K562 (cell line): ENCODE measurements around the gene RNF26. TPM values are rescaled to one million over a fixed set of nuclear protein-coding genes. Genes with fewer than 3 reads are reported as not detected.

Experiments
- ATAC-seq: fragments of 200-7000 bp; cut with Tn5 transposase; 3 replicates; pipeline ENCODE4 v1.9.1; 2020; ENCODE audit warnings: moderate library complexity
- BruUV-seq: library from RNA; stranded (reverse); fragments of 400-500 nt; replicated peaks from 2 replicates; lab custom pipeline; 2021; lab: Mats Ljungman, UMichigan
- CTCF ChIA-PET: fragments of 300-600 bp; formaldehyde crosslinking; extraction: SDS; loops from one replicate; lab custom pipeline; 2021; ENCODE audit warnings: low intra/inter-chr PET ratio; lab: Yijun Ruan, JAX
- POLR2A ChIA-PET: fragments of 300-600, 350-650 bp; sonication (Branson Sonifier 250); formaldehyde crosslinking; extraction: SDS; loops from one replicate; lab custom pipeline; 2021; ENCODE audit warnings: antibody characterized with exemption, inconsistent platforms; lab: Yijun Ruan, JAX
- DNase-seq, 4 experiments: peaks; one replicate each; pipeline versions ENCODE4 v3.0.0 to v3.0.0-alpha.2; 2011 to 2018; ENCODE audit warnings: low spot score in 3 of 4, mixed read lengths in 3 of 4; ENCODE audit errors: extremely low read depth in 1 of 4
- FAIRE-seq: peaks from 2 replicates; lab custom pipeline; 2011; peaks lifted over from hg19 to GRCh38; lab: Jason Lieb, UNC
- H2AFZ ChIP-seq: 2 replicates; pipeline ENCODE4 v1.6.0; 2011; ENCODE audit warnings: low read depth, low read length, control low read depth, inconsistent platforms
- H3K27ac ChIP-seq: fragments of 200-600 bp; 3 replicates; pipeline ENCODE4 v1.8.0; 2011; ENCODE audit warnings: low read depth, mild to moderate bottlenecking, control low read depth, inconsistent platforms, low read length, moderate library complexity, mixed read lengths; ENCODE audit errors: extremely low read depth
- H3K27me3 ChIP-seq, 2 experiments: fragments of 300-600 bp in 1 of 2; 2 replicates in 1 of 2; 3 replicates in 1 of 2; pipeline versions ENCODE4 v1.6.0 to v1.8.0; 2011; ENCODE audit warnings: inconsistent platforms in 2 of 2, low read length in 2 of 2, mild to moderate bottlenecking in 1 of 2, mixed read lengths in 1 of 2, moderate library complexity in 1 of 2; ENCODE audit not compliant: control insufficient read depth in 2 of 2, insufficient read depth in 2 of 2
- H3K36me3 ChIP-seq: fragments of 300-600 bp; 3 replicates; pipeline ENCODE4 v1.8.0; 2011; ENCODE audit warnings: mild to moderate bottlenecking, low read length, inconsistent platforms; ENCODE audit not compliant: control insufficient read depth, insufficient read depth
- H3K4me1 ChIP-seq, 2 experiments: fragments of 200-600 bp in 1 of 2; replicated peaks in 1 of 2; 2 replicates in 1 of 2; 3 replicates in 1 of 2; pipeline versions ENCODE4 v1.5.1 to v1.8.0; 2011; ENCODE audit warnings: inconsistent platforms in 2 of 2, low read length in 2 of 2, mild to moderate bottlenecking in 1 of 2, mixed read lengths in 1 of 2, moderate library complexity in 1 of 2; ENCODE audit not compliant: control insufficient read depth in 2 of 2, insufficient read depth in 2 of 2
- H3K4me2 ChIP-seq: 2 replicates; pipeline ENCODE4 v1.6.1; 2011; ENCODE audit warnings: low read length, control low read depth, inconsistent platforms, mixed read lengths; ENCODE audit not compliant: insufficient read depth
- H3K4me3 ChIP-seq: fragments of 200-600 bp; sonication (generic), shearing (Covaris generic); 2 replicates; pipeline ENCODE4 v1.5.1; 2016; ENCODE audit warnings: control low read depth, inconsistent platforms
- H3K79me2 ChIP-seq: fragments of 200-600 bp; 3 replicates; pipeline ENCODE4 v1.8.0; 2011; ENCODE audit warnings: low read length, inconsistent platforms; ENCODE audit not compliant: control insufficient read depth, insufficient read depth
- H3K9ac ChIP-seq, 2 experiments: 2 replicates each; pipeline versions ENCODE4 v1.6.0 to v1.6.1; 2011; ENCODE audit warnings: low read depth in 2 of 2, low read length in 2 of 2, control low read depth in 1 of 2, inconsistent platforms in 1 of 2, mild to moderate bottlenecking in 1 of 2, mixed read lengths in 1 of 2; ENCODE audit not compliant: insufficient read depth in 1 of 2
- H3K9me1 ChIP-seq: one replicate; pipeline ENCODE4 v1.6.0; 2011; ENCODE audit warnings: inconsistent platforms, mild to moderate bottlenecking, low read length, moderate library complexity; ENCODE audit not compliant: control insufficient read depth, insufficient read depth
- H3K9me3 ChIP-seq: replicated peaks from 2 replicates; pipeline ENCODE4 v1.5.1; 2011; ENCODE audit warnings: low read depth, low read length, inconsistent platforms; ENCODE audit not compliant: control insufficient read depth, insufficient read depth
- H4K20me1 ChIP-seq: replicated peaks from 2 replicates; pipeline ENCODE4 v1.6.1; 2011; ENCODE audit warnings: low read length, inconsistent platforms, mixed read lengths; ENCODE audit not compliant: control insufficient read depth, insufficient read depth
- CBX1 ChIP-seq: sonication (generic); IDR thresholded peaks from 2 replicates; pipeline ENCODE4 v1.6.1; 2016; ENCODE audit warnings: antibody characterized with exemption, low read depth, mild to moderate bottlenecking
- FOXK2 ChIP-seq, 2 experiments: fragments of 450-650 bp; IDR thresholded peaks in 1 of 2; conservative IDR thresholded peaks in 1 of 2; 2 replicates each; pipeline ENCODE4 v1.6.1; 2016; ENCODE audit warnings: low read depth in 2 of 2, mild to moderate bottlenecking in 1 of 2
- RB1 ChIP-seq: fragments of 450-650 bp; IDR thresholded peaks from 2 replicates; pipeline ENCODE4 v1.6.1; 2017; ENCODE audit warnings: low read depth, mild to moderate bottlenecking
- SOX6 ChIP-seq: fragments of 450-650 bp; IDR thresholded peaks from 2 replicates; pipeline ENCODE4 v1.6.1; 2014; ENCODE audit warnings: mild to moderate bottlenecking
- WGBS: fragments of 100-300 bp; shearing (Covaris generic); methylation state at CpG from one replicate; pipeline ENCODE4 v1.1.6; 2016; ENCODE audit warnings: low coverage, mixed read lengths; ENCODE audit not compliant: insufficient coverage; ENCODE audit errors: missing lambda C conversion rate; 5-methylcytosine and 5-hydroxymethylcytosine counted together
- in situ Hi-C: fragments of 300-500 bp; cut with MboI; formaldehyde crosslinking; loops from 4 replicates; pipeline ENCODE4 v1.15.0; 2018; ENCODE audit warnings: inconsistent platforms, mixed read lengths
- intact Hi-C: fragments of 100-400 bp; cut with micrococcal nuclease; formaldehyde crosslinking; loops from 2 replicates; pipeline ENCODE4 v1.14.2; 2022
- polyA plus RNA-seq, 8 experiments: library from polyadenylated mRNA; depleted of rRNA in 4 of 8; stranded (reverse) in 5 of 8; unstranded in 3 of 8; fragments of >200 nt; fragmentation: Nextera tagmentation in 2 of 8; fragmentation: Illumina TruSeq in 1 of 8; extraction: Ambion mirVana in 2 of 8; extraction: Trizol in 1 of 8; gene quantifications; 2 replicates each; pipeline versions ENCODE4 v1.2.1 to v1.2.3, GENCODE V29; 2011 to 2014; ENCODE audit warnings: inconsistent platforms in 1 of 8, missing spikeins in 1 of 8
- total RNA-seq, 7 experiments: library from RNA; depleted of rRNA in 6 of 7; stranded (reverse); fragments of >200 nt in 6 of 7; fragmentation: Illumina TruSeq in 2 of 7; extraction: Trizol in 2 of 7; gene quantifications; 2 replicates each; pipeline versions ENCODE4 v1.2.1 to v1.2.3, GENCODE V29; 2011 to 2021; ENCODE audit warnings: low replicate concordance in 1 of 7
- TF ChIP-seq, protein P1 (sequence below): fragments of 450-650 bp; IDR thresholded peaks from 2 replicates; pipeline ENCODE4 v1.6.1; 2014; ENCODE audit warnings: low read depth, mild to moderate bottlenecking, moderate library complexity, borderline replicate concordance
- TF ChIP-seq, protein P2 (sequence below): fragments of 450-650 bp; formaldehyde crosslinking; IDR thresholded peaks from 2 replicates; pipeline ENCODE4 v1.4.0; 2020; ENCODE audit warnings: mild to moderate bottlenecking, moderate library complexity
- TF ChIP-seq, protein P3 (sequence below), 2 experiments: fragments of 450-650 bp; formaldehyde crosslinking in 1 of 2; IDR thresholded peaks; 2 replicates each; pipeline versions ENCODE4 v1.4.0 to v1.6.1; 2014 to 2020; ENCODE audit warnings: mild to moderate bottlenecking in 2 of 2, borderline replicate concordance in 1 of 2, low read depth in 1 of 2

RNF26 gene
- total and polyA plus RNA-seq, 9 of the 15 experiments (the other 6 are each of a cell fraction or from before 2014, with no cell fraction given), result 5.3 to 53.6 (median 12.7) TPM

DNA sequence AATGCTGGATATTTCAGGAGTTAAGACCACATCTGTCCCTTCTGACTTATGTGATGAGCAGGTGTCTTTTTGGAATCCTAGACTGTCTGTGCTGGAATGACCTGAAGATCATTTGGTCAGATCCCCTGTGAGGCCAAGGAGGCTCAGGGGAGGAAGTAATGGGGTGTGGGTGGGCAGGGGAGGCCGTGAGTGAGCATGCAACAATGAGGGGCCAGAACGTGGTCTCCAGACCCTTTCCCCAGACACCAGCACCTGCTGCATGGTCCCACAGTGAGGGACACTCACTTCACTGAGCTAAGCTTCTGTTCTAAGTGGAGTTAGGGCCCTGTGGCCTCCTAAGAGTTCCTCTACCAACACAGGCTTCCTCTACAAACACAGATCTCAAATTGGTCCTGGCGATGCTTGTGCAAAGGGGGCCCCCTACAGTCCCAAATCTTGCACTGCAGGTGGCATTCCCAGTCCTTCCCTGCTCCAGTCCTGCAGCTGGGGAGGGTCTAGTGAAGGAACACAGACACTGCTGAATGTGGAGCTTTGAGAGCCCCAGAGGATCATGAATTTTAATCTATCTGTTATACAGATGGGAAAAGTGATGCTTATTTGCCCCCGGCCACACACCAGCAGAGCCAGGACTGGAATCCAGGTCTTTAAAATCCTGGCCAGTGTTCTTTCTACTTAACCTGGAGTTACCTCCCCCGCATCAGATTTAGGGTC is 39.7 kb downstream of the RNF26 start:
- intact Hi-C loops, result loop anchor here (1.0 to 5.0 kb wide), 3 partner anchors 18 to 51 kb away; no protein-coding TSS in a partner anchor
- Histone ChIP-seq H3K4me3 (no peak overlapping the region), H2AFZ (no peak overlapping the region), H3K27me3 (no peaks in the 10 kb centered on the region), H3K9ac (peak overlapping the region in 1 of 2 experiments; percentile 14; a peak in 1 of 4 replicates), H3K9me1 (no peaks in the 10 kb centered on the region), H3K36me3 (peaks cover 27% of the 10 kb centered on the region; the same call in 1 of the 3 replicates), H4K20me1 (peaks cover 5% of the 10 kb centered on the region; the same call in 1 of the 2 replicates), H3K27ac (no peak overlapping the region; the same call in 2 of the 3 replicates), H3K9me3 (no peaks in the 10 kb centered on the region), H3K4me2 (peak overlapping the region; percentile 27; the same call in 1 of the 2 replicates), H3K79me2 (peaks cover 14% of the 10 kb centered on the region; the same call in 1 of the 3 replicates), H3K4me1 (peaks cover 66 to 77% of the 10 kb centered on the region in 2 experiments)
- ChIA-PET POLR2A (interaction anchor here (0.6 to 3.7 kb wide), 6 partner anchors 9 to 267 kb away, joined by 3 to 24 read pairs (median 4); partner anchors contain the start of gene C2CD2L), CTCF (interaction anchor here (1.5 to 5.9 kb wide), 2 partner anchors 16 to 18 kb away, joined by 3 to 41 read pairs; no protein-coding TSS in a partner anchor)
- DNase-seq, result peak; percentile 58 to 77 (median 65)
- in situ Hi-C loops, result no loop called here
- WGBS, result 51% methylated on average over 5 of the region's 5 CpGs
- ATAC-seq, result peak; percentile 54
- no TSS peak for BruUV-seq
- peak; percentile 88 for FAIRE-seq
- TF ChIP-seq CBX1, result 0 out of 2 replicates have a peak, but pooled peaks have one; percentile 27
- TF ChIP-seq, protein P1, sequence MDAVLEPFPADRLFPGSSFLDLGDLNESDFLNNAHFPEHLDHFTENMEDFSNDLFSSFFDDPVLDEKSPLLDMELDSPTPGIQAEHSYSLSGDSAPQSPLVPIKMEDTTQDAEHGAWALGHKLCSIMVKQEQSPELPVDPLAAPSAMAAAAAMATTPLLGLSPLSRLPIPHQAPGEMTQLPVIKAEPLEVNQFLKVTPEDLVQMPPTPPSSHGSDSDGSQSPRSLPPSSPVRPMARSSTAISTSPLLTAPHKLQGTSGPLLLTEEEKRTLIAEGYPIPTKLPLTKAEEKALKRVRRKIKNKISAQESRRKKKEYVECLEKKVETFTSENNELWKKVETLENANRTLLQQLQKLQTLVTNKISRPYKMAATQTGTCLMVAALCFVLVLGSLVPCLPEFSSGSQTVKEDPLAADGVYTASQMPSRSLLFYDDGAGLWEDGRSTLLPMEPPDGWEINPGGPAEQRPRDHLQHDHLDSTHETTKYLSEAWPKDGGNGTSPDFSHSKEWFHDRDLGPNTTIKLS, result 0 out of 2 replicates have a peak, but pooled peaks have one; percentile 18
- TF ChIP-seq, protein P2, sequence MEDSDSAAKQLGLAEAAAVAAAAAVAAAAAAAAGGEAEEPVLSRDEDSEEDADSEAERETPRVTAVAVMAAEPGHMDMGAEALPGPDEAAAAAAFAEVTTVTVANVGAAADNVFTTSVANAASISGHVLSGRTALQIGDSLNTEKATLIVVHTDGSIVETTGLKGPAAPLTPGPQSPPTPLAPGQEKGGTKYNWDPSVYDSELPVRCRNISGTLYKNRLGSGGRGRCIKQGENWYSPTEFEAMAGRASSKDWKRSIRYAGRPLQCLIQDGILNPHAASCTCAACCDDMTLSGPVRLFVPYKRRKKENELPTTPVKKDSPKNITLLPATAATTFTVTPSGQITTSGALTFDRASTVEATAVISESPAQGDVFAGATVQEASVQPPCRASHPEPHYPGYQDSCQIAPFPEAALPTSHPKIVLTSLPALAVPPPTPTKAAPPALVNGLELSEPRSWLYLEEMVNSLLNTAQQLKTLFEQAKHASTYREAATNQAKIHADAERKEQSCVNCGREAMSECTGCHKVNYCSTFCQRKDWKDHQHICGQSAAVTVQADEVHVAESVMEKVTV (CRISPR knock-in tag), result peak; percentile 74
- TF ChIP-seq, protein P3, sequence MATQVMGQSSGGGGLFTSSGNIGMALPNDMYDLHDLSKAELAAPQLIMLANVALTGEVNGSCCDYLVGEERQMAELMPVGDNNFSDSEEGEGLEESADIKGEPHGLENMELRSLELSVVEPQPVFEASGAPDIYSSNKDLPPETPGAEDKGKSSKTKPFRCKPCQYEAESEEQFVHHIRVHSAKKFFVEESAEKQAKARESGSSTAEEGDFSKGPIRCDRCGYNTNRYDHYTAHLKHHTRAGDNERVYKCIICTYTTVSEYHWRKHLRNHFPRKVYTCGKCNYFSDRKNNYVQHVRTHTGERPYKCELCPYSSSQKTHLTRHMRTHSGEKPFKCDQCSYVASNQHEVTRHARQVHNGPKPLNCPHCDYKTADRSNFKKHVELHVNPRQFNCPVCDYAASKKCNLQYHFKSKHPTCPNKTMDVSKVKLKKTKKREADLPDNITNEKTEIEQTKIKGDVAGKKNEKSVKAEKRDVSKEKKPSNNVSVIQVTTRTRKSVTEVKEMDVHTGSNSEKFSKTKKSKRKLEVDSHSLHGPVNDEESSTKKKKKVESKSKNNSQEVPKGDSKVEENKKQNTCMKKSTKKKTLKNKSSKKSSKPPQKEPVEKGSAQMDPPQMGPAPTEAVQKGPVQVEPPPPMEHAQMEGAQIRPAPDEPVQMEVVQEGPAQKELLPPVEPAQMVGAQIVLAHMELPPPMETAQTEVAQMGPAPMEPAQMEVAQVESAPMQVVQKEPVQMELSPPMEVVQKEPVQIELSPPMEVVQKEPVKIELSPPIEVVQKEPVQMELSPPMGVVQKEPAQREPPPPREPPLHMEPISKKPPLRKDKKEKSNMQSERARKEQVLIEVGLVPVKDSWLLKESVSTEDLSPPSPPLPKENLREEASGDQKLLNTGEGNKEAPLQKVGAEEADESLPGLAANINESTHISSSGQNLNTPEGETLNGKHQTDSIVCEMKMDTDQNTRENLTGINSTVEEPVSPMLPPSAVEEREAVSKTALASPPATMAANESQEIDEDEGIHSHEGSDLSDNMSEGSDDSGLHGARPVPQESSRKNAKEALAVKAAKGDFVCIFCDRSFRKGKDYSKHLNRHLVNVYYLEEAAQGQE (IDR thresholded peaks at IDR 0.05; ENCODE audit: borderline replicate concordance), result peak; percentile 76
- TF ChIP-seq, protein P3 (CRISPR knock-in tag; IDR thresholded peaks at IDR 0.05; ENCODE audit: low read depth), result no peak
- no peak for TF ChIP-seq SOX6
- TF ChIP-seq RB1, result peak; percentile 47; the same call in 1 of the 2 replicates
- 0 out of 4 replicates have a peak, but pooled peaks of 1 of the 2 experiments have one; percentile 28 for TF ChIP-seq FOXK2 (conservative IDR thresholded peaks at IDR 0.05 in 1 of 2, IDR thresholded peaks at IDR 0.05 in 1 of 2; ENCODE audit: low read depth in 2 of 2)
